ENCODE data around the gene PANK2.

The PANK2 gene

GRCh38 chr20:3922223-3922982 lies 33.2 kb downstream of the PANK2 start:
- no peaks in the 10 kb centered on the region for H3K9me3 ChIP-seq (ENCODE audit: severe bottlenecking)
- no peak overlapping the region for H3K27ac ChIP-seq (ENCODE audit: poor library complexity, severe bottlenecking)
- no peak for TF ChIP-seq CTCF (IDR thresholded peaks at IDR 0.05; ENCODE audit: poor library complexity, severe bottlenecking)
- no peak overlapping the region for H3K4me3 ChIP-seq (ENCODE audit: severe bottlenecking)
- peaks cover 70% of the 10 kb centered on the region for H3K36me3 ChIP-seq (ENCODE audit: low read depth)
- no peaks in the 10 kb centered on the region for H3K4me1 ChIP-seq (ENCODE audit: insufficient read depth, poor library complexity, severe bottlenecking)
- H3K27me3 ChIP-seq (ENCODE audit: insufficient read depth, poor library complexity, severe bottlenecking): no peaks in the 10 kb centered on the region
- DNase-seq (ENCODE audit: low spot score) (no peak), ATAC-seq (ENCODE audit: low read depth) (no peak)

GRCh38 chr20:3922983-3923339 lies 33.8 kb downstream of the PANK2 start:
- no peak for TF ChIP-seq CTCF (IDR thresholded peaks at IDR 0.05; ENCODE audit: poor library complexity, severe bottlenecking)
- Histone ChIP-seq H3K27ac (ENCODE audit: poor library complexity, severe bottlenecking) (no peak overlapping the region), H3K9me3 (ENCODE audit: severe bottlenecking) (no peaks in the 10 kb centered on the region), H3K4me1 (ENCODE audit: insufficient read depth, poor library complexity, severe bottlenecking) (peaks cover 3% of the 10 kb centered on the region), H3K36me3 (ENCODE audit: low read depth) (peaks cover 64% of the 10 kb centered on the region), H3K27me3 (ENCODE audit: insufficient read depth, poor library complexity, severe bottlenecking) (no peaks in the 10 kb centered on the region), H3K4me3 (ENCODE audit: severe bottlenecking) (no peak overlapping the region)
- ATAC-seq (ENCODE audit: low read depth): no peak
- DNase-seq (ENCODE audit: low spot score): no peak

GRCh38 chr20:3923818-3924217 lies 34.6 kb downstream of the PANK2 start:
- Histone ChIP-seq H3K4me3 (ENCODE audit: severe bottlenecking) (no peak overlapping the region), H3K4me1 (ENCODE audit: insufficient read depth, poor library complexity, severe bottlenecking) (peaks cover 5% of the 10 kb centered on the region), H3K36me3 (ENCODE audit: low read depth) (peaks cover 56% of the 10 kb centered on the region), H3K9me3 (ENCODE audit: severe bottlenecking) (no peaks in the 10 kb centered on the region), H3K27ac (ENCODE audit: poor library complexity, severe bottlenecking) (no peak overlapping the region), H3K27me3 (ENCODE audit: insufficient read depth, poor library complexity, severe bottlenecking) (no peaks in the 10 kb centered on the region)
- TF ChIP-seq CTCF (IDR thresholded peaks at IDR 0.05; ENCODE audit: poor library complexity, severe bottlenecking): no peak
- ATAC-seq (ENCODE audit: low read depth) (no peak), DNase-seq (ENCODE audit: low spot score) (no peak)

GRCh38 chr20:3924304-3925112 lies 35.3 kb downstream of the PANK2 start:
- ATAC-seq (ENCODE audit: low read depth) (no peak), DNase-seq (ENCODE audit: low spot score) (no peak)
- Histone ChIP-seq H3K9me3 (ENCODE audit: severe bottlenecking) (no peaks in the 10 kb centered on the region), H3K36me3 (ENCODE audit: low read depth) (peaks cover 49% of the 10 kb centered on the region), H3K27ac (ENCODE audit: poor library complexity, severe bottlenecking) (no peak overlapping the region), H3K4me3 (ENCODE audit: severe bottlenecking) (no peak overlapping the region), H3K27me3 (ENCODE audit: insufficient read depth, poor library complexity, severe bottlenecking) (no peaks in the 10 kb centered on the region), H3K4me1 (ENCODE audit: insufficient read depth, poor library complexity, severe bottlenecking) (peaks cover 5% of the 10 kb centered on the region)
- no peak for TF ChIP-seq CTCF (IDR thresholded peaks at IDR 0.05; ENCODE audit: poor library complexity, severe bottlenecking)
